ENCODE results near the gene SFTPA2. TPM values are rescaled to one million over a fixed set of nuclear protein-coding genes. Genes with fewer than 3 reads are reported as not detected.
"Not testable (repeated sequence)": the region's sequence is repeated elsewhere in the genome, so short reads cannot be mapped to it uniquely, and the experiment has no call there.

Gene SFTPA2
- polyA plus RNA-seq, 2 donors = 0.38 to 1.4 TPM

GRCh38 chr10:79544408-79544807, 15.8 kb downstream of the SFTPA2 start:
- not testable (repeated sequence) for H3K36me3 ChIP-seq (ENCODE audit: control insufficient read depth in 2 of 2, insufficient read depth in 2 of 2, low read length in 1 of 2); H3K4me3 ChIP-seq (ENCODE audit: low read depth in 1 of 2, low read length in 2 of 2); H3K27ac ChIP-seq (ENCODE audit: low read depth in 2 of 2, low read length in 1 of 2); H3K27me3 ChIP-seq (ENCODE audit: control insufficient read depth in 1 of 2, insufficient read depth in 2 of 2, low read length in 2 of 2); H3K9me3 ChIP-seq (ENCODE audit: control insufficient read depth in 2 of 2, insufficient read depth in 1 of 2, low read depth in 1 of 2, low read length in 1 of 2); H3K4me1 ChIP-seq (ENCODE audit: control insufficient read depth in 2 of 2, insufficient read depth in 2 of 2, low read length in 1 of 2)
- WGBS, 2 donors = 88 to 94% methylated on average over 3 of the region's 3 CpGs

DNA sequence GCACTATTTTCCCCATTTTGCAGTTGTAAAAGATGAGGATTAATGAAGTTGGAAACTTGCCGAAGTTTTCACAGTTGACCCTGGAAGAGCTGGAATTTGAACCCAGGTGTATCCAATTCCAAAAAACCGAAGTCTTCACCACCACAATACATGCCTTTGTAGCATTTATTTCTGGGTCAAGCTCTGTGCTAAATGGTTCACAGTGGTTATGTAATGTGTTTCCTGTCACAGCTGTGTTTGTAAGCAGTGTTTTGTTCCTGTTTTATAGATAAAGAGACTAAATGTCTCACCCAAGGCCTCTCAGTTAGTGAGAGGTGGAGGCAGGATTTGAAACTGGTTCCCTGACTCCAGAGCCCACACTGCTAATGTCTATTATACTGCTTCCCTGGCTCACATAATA, 17.6 kb downstream of the SFTPA2 start:
- Histone ChIP-seq H3K4me3 (ENCODE audit: low read depth in 1 of 2, low read length in 2 of 2) (no peak overlapping the region), H3K4me1 (ENCODE audit: control insufficient read depth in 2 of 2, insufficient read depth in 2 of 2, low read length in 1 of 2) (no peaks in the 10 kb centered on the region), H3K27ac (ENCODE audit: low read depth in 2 of 2, low read length in 1 of 2) (no peak overlapping the region), H3K36me3 (ENCODE audit: control insufficient read depth in 2 of 2, insufficient read depth in 2 of 2, low read length in 1 of 2) (no peaks in the 10 kb centered on the region), H3K27me3 (ENCODE audit: control insufficient read depth in 1 of 2, insufficient read depth in 2 of 2, low read length in 2 of 2) (no peaks in the 10 kb centered on the region), H3K9me3 (ENCODE audit: control insufficient read depth in 2 of 2, insufficient read depth in 1 of 2, low read depth in 1 of 2, low read length in 1 of 2) (no peaks in the 10 kb centered on the region)
- whole genome bisulfite sequencing, 2 donors = 59 to 67% methylated on average over 2 of the region's 2 CpGs

GRCh38 chr10:79540930-79541329, 19.3 kb downstream of the SFTPA2 start:
- H3K36me3 ChIP-seq (ENCODE audit: control insufficient read depth in 2 of 2, insufficient read depth in 2 of 2, low read length in 1 of 2); H3K4me3 ChIP-seq (ENCODE audit: low read depth in 1 of 2, low read length in 2 of 2); H3K4me1 ChIP-seq (ENCODE audit: control insufficient read depth in 2 of 2, insufficient read depth in 2 of 2, low read length in 1 of 2); H3K27ac ChIP-seq (ENCODE audit: low read depth in 2 of 2, low read length in 1 of 2); H3K27me3 ChIP-seq (ENCODE audit: control insufficient read depth in 1 of 2, insufficient read depth in 2 of 2, low read length in 2 of 2); H3K9me3 ChIP-seq (ENCODE audit: control insufficient read depth in 2 of 2, insufficient read depth in 1 of 2, low read depth in 1 of 2, low read length in 1 of 2): not testable (repeated sequence)
- 76 to 88% methylated on average over 1 of the region's 1 CpG for WGBS, 2 donors

GRCh38 chr10:79538311-79538710, 21.9 kb downstream of the SFTPA2 start:
- not testable (repeated sequence) for H3K4me1 ChIP-seq (ENCODE audit: control insufficient read depth in 2 of 2, insufficient read depth in 2 of 2, low read length in 1 of 2); H3K36me3 ChIP-seq (ENCODE audit: control insufficient read depth in 2 of 2, insufficient read depth in 2 of 2, low read length in 1 of 2); H3K9me3 ChIP-seq (ENCODE audit: control insufficient read depth in 2 of 2, insufficient read depth in 1 of 2, low read depth in 1 of 2, low read length in 1 of 2); H3K27ac ChIP-seq (ENCODE audit: low read depth in 2 of 2, low read length in 1 of 2); H3K27me3 ChIP-seq (ENCODE audit: control insufficient read depth in 1 of 2, insufficient read depth in 2 of 2, low read length in 2 of 2); H3K4me3 ChIP-seq (ENCODE audit: low read depth in 1 of 2, low read length in 2 of 2)
- 70 to 72% methylated on average over 6 of the region's 6 CpGs for WGBS, 2 donors

- not testable (repeated sequence) for H3K4me1 ChIP-seq (ENCODE audit: control insufficient read depth in 2 of 2, insufficient read depth in 2 of 2, low read length in 1 of 2); H3K27me3 ChIP-seq (ENCODE audit: control insufficient read depth in 1 of 2, insufficient read depth in 2 of 2, low read length in 2 of 2); H3K4me3 ChIP-seq (ENCODE audit: low read depth in 1 of 2, low read length in 2 of 2); H3K9me3 ChIP-seq (ENCODE audit: control insufficient read depth in 2 of 2, insufficient read depth in 1 of 2, low read depth in 1 of 2, low read length in 1 of 2); H3K36me3 ChIP-seq (ENCODE audit: control insufficient read depth in 2 of 2, insufficient read depth in 2 of 2, low read length in 1 of 2); H3K27ac ChIP-seq (ENCODE audit: low read depth in 2 of 2, low read length in 1 of 2)
- WGBS, 2 donors = 90% methylated on average over 1 of the region's 5 CpGs
Measured at GRCh38 chr10:79533903-79534175, 26.4 kb downstream of the SFTPA2 start.

- not testable (repeated sequence) for H3K27ac ChIP-seq (ENCODE audit: low read depth in 2 of 2, low read length in 1 of 2); H3K4me3 ChIP-seq (ENCODE audit: low read depth in 1 of 2, low read length in 2 of 2); H3K36me3 ChIP-seq (ENCODE audit: control insufficient read depth in 2 of 2, insufficient read depth in 2 of 2, low read length in 1 of 2); H3K9me3 ChIP-seq (ENCODE audit: control insufficient read depth in 2 of 2, insufficient read depth in 1 of 2, low read depth in 1 of 2, low read length in 1 of 2); H3K27me3 ChIP-seq (ENCODE audit: control insufficient read depth in 1 of 2, insufficient read depth in 2 of 2, low read length in 2 of 2); H3K4me1 ChIP-seq (ENCODE audit: control insufficient read depth in 2 of 2, insufficient read depth in 2 of 2, low read length in 1 of 2)
- 73 to 83% methylated on average over 10 to 11 of the region's 11 CpGs for WGBS, 2 donors
Measured at GRCh38 chr10:79533142-79533902, 26.9 kb downstream of the SFTPA2 start.

- H3K27me3 ChIP-seq (ENCODE audit: control insufficient read depth in 1 of 2, insufficient read depth in 2 of 2, low read length in 2 of 2); H3K4me1 ChIP-seq (ENCODE audit: control insufficient read depth in 2 of 2, insufficient read depth in 2 of 2, low read length in 1 of 2); H3K27ac ChIP-seq (ENCODE audit: low read depth in 2 of 2, low read length in 1 of 2); H3K36me3 ChIP-seq (ENCODE audit: control insufficient read depth in 2 of 2, insufficient read depth in 2 of 2, low read length in 1 of 2); H3K9me3 ChIP-seq (ENCODE audit: control insufficient read depth in 2 of 2, insufficient read depth in 1 of 2, low read depth in 1 of 2, low read length in 1 of 2); H3K4me3 ChIP-seq (ENCODE audit: low read depth in 1 of 2, low read length in 2 of 2): not testable (repeated sequence)
- 89 to 91% methylated on average over 3 to 4 of the region's 4 CpGs for WGBS, 2 donors
Measured at GRCh38 chr10:79528261-79528660, 31.9 kb downstream of the SFTPA2 start.

GRCh38 chr10:79525049-79525710, 35.0 kb downstream of the SFTPA2 start:
- not testable (repeated sequence) for H3K9me3 ChIP-seq (ENCODE audit: control insufficient read depth in 2 of 2, insufficient read depth in 1 of 2, low read depth in 1 of 2, low read length in 1 of 2); H3K36me3 ChIP-seq (ENCODE audit: control insufficient read depth in 2 of 2, insufficient read depth in 2 of 2, low read length in 1 of 2); H3K27ac ChIP-seq (ENCODE audit: low read depth in 2 of 2, low read length in 1 of 2); H3K4me1 ChIP-seq (ENCODE audit: control insufficient read depth in 2 of 2, insufficient read depth in 2 of 2, low read length in 1 of 2); H3K27me3 ChIP-seq (ENCODE audit: control insufficient read depth in 1 of 2, insufficient read depth in 2 of 2, low read length in 2 of 2); H3K4me3 ChIP-seq (ENCODE audit: low read depth in 1 of 2, low read length in 2 of 2)
- WGBS, 2 donors = 78 to 83% methylated on average over 7 of the region's 8 CpGs

DNA sequence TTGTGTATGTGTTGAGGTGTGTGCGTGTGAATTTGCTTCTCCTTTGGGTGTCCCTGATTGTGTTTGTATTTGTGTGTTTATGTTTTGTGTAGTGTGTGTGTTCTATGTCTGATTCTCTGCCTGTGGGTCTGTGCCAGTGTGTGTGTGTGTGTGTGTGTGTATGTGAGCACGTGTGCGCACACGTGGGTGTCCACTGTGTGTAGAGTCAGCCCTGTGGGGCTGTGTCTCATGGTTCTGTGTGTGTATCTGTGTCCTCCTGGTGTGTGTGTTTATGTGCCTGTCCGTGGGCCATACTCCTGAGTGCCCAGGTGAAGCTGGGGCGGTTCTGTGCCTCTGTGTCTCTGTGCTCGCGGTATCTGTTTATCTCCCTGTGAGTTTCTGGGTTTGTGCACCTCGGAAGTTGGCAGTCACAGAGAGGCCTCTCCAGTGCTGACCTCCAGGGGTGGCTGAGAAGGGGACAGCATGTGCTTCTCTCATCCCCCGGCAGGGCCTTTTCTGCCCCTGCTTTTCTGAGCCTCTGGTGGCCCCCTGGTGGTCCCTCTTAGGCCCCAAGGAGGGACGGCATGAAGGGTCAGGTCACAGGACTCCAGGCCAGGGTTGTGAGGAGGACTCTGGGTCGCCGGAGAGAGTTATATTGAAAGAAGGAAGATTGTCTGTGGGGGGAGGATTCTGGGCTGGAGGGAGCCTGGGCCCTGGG, 36.9 kb downstream of the SFTPA2 start:
- not testable (repeated sequence) for H3K27ac ChIP-seq (ENCODE audit: low read depth in 2 of 2, low read length in 1 of 2); H3K36me3 ChIP-seq (ENCODE audit: control insufficient read depth in 2 of 2, insufficient read depth in 2 of 2, low read length in 1 of 2); H3K27me3 ChIP-seq (ENCODE audit: control insufficient read depth in 1 of 2, insufficient read depth in 2 of 2, low read length in 2 of 2); H3K9me3 ChIP-seq (ENCODE audit: control insufficient read depth in 2 of 2, insufficient read depth in 1 of 2, low read depth in 1 of 2, low read length in 1 of 2); H3K4me3 ChIP-seq (ENCODE audit: low read depth in 1 of 2, low read length in 2 of 2); H3K4me1 ChIP-seq (ENCODE audit: control insufficient read depth in 2 of 2, insufficient read depth in 2 of 2, low read length in 1 of 2)
- 81 to 85% methylated on average over 6 to 10 of the region's 13 CpGs for WGBS, 2 donors

DNA sequence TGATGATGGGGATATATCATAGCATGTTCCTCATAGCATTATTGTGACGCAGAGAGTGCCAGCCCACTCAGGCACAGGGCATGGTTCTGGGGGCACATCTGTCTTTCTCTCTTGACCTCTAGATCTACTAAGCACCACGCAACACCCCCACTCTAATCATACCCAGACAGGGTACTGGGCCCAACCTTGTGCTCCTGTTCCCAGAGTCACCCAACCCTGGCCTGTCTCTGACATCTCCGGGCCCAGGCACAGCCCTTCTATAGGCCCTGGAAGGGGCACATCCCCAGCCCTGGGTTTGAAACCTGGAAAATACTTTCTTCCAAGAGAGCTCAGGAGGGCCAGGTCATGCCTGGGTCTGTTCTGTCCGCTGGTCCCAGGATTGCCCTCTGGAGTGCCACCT, 37.7 kb downstream of the SFTPA2 start:
- H3K36me3 ChIP-seq (ENCODE audit: control insufficient read depth in 2 of 2, insufficient read depth in 2 of 2, low read length in 1 of 2); H3K4me1 ChIP-seq (ENCODE audit: control insufficient read depth in 2 of 2, insufficient read depth in 2 of 2, low read length in 1 of 2); H3K9me3 ChIP-seq (ENCODE audit: control insufficient read depth in 2 of 2, insufficient read depth in 1 of 2, low read depth in 1 of 2, low read length in 1 of 2); H3K27me3 ChIP-seq (ENCODE audit: control insufficient read depth in 1 of 2, insufficient read depth in 2 of 2, low read length in 2 of 2); H3K4me3 ChIP-seq (ENCODE audit: low read depth in 1 of 2, low read length in 2 of 2); H3K27ac ChIP-seq (ENCODE audit: low read depth in 2 of 2, low read length in 1 of 2): not testable (repeated sequence)
- 95 to 100% methylated on average over 2 to 3 of the region's 4 CpGs for WGBS, 2 donors
